ENCODE data around the gene GPR137. TPM values are rescaled to one million over a fixed set of nuclear protein-coding genes. Genes with fewer than 3 reads are reported as not detected.

GPR137 gene
- total and polyA plus RNA-seq, 5 donors, result 31.3 to 41.7 (median 35.8) TPM

- Histone ChIP-seq H3K9me3 (ENCODE audit: control insufficient read depth, low read length) (no peaks in the 10 kb centered on the region), H3K27ac (ENCODE audit: low read length) (no peak overlapping the region), H3K4me1 (ENCODE audit: control insufficient read depth, insufficient read depth, low read length) (peaks cover 7% of the 10 kb centered on the region), H3K4me3 (ENCODE audit: low read length) (no peak overlapping the region), H3K27me3 (ENCODE audit: control insufficient read depth, insufficient read depth) (no peaks in the 10 kb centered on the region)
- DNase-seq, result no peak
- no peak for ATAC-seq
- intact Hi-C loops (cut with DNase I), result no loop called here
- 80% methylated on average over 3 of the region's 3 CpGs for WGBS
These were observed 42.3 kb downstream of the GPR137 start for GRCh38 chr11:64327993-64328392.

- H3K4me1 ChIP-seq (ENCODE audit: control insufficient read depth, insufficient read depth, low read length), result peaks cover 7% of the 10 kb centered on the region
- 77% methylated on average over 11 of the region's 11 CpGs for WGBS
- intact Hi-C loops (cut with DNase I), result no loop called here
- no peak overlapping the region for H3K4me3 ChIP-seq (ENCODE audit: low read length)
- H3K9me3 ChIP-seq (ENCODE audit: control insufficient read depth, low read length), result no peaks in the 10 kb centered on the region
- H3K27ac ChIP-seq (ENCODE audit: low read length), result no peak overlapping the region
- DNase-seq (no peak), ATAC-seq (no peak)
- H3K27me3 ChIP-seq (ENCODE audit: control insufficient read depth, insufficient read depth), result no peaks in the 10 kb centered on the region
These were observed 45.2 kb downstream of the GPR137 start for GRCh38 chr11:64330888-64331287.

GRCh38 chr11:64331569-64332371 lies 46.1 kb downstream of the GPR137 start:
- peak; percentile 56 to 75 for ATAC-seq
- no peak overlapping the region for H3K4me3 ChIP-seq (ENCODE audit: low read length)

GRCh38 chr11:64333556-64333955 lies 47.9 kb downstream of the GPR137 start:
- no peaks in the 10 kb centered on the region for H3K27me3 ChIP-seq (ENCODE audit: control insufficient read depth, insufficient read depth)
- intact Hi-C loops (cut with DNase I), result no loop called here
- no peak overlapping the region for H3K4me3 ChIP-seq (ENCODE audit: low read length)
- H3K27ac ChIP-seq (ENCODE audit: low read length), result no peak overlapping the region
- no peak for DNase-seq
- 89% methylated on average over 8 of the region's 8 CpGs for WGBS
- H3K9me3 ChIP-seq (ENCODE audit: control insufficient read depth, low read length), result no peaks in the 10 kb centered on the region
- ATAC-seq, result no peak
- H3K4me1 ChIP-seq (ENCODE audit: control insufficient read depth, insufficient read depth, low read length), result peaks cover 7% of the 10 kb centered on the region

More at GRCh38 chr11:64331569-64332371, 46.1 kb downstream of the GPR137 start:
- no peak overlapping the region for H3K27ac ChIP-seq (ENCODE audit: low read length)
- H3K9me3 ChIP-seq (ENCODE audit: control insufficient read depth, low read length), result no peaks in the 10 kb centered on the region
- WGBS, result 38% methylated on average over 20 of the region's 20 CpGs
- H3K27me3 ChIP-seq (ENCODE audit: control insufficient read depth, insufficient read depth), result no peaks in the 10 kb centered on the region
- intact Hi-C loops (cut with DNase I), result no loop called here
- peak; percentile 89 to 93 (median 91) for DNase-seq
- H3K4me1 ChIP-seq (ENCODE audit: control insufficient read depth, insufficient read depth, low read length), result peaks cover 7% of the 10 kb centered on the region

- peaks cover 7% of the 10 kb centered on the region for H3K4me1 ChIP-seq (ENCODE audit: control insufficient read depth, insufficient read depth, low read length)
- intact Hi-C loops (cut with DNase I), result no loop called here
- H3K9me3 ChIP-seq (ENCODE audit: control insufficient read depth, low read length), result no peaks in the 10 kb centered on the region
- ATAC-seq (peak; percentile 55 to 85), DNase-seq (peak in 2 of 3 donors; percentile 51 to 52)
- WGBS, result 51% methylated on average over 13 of the region's 13 CpGs
- no peak overlapping the region for H3K4me3 ChIP-seq (ENCODE audit: low read length)
- H3K27ac ChIP-seq (ENCODE audit: low read length), result no peak overlapping the region
- H3K27me3 ChIP-seq (ENCODE audit: control insufficient read depth, insufficient read depth), result no peaks in the 10 kb centered on the region
These were observed 49.4 kb downstream of the GPR137 start for GRCh38 chr11:64334764-64335735.

- 69% methylated on average over 8 of the region's 8 CpGs for WGBS
- H3K27me3 ChIP-seq (ENCODE audit: control insufficient read depth, insufficient read depth), result no peaks in the 10 kb centered on the region
- intact Hi-C loops (cut with DNase I), result no loop called here
These were observed 52.0 kb downstream of the GPR137 start for GRCh38 chr11:64337538-64338249.

GRCh38 chr11:64338716-64339115 lies 53.1 kb downstream of the GPR137 start:
- no peak for DNase-seq
- Histone ChIP-seq H3K4me3 (ENCODE audit: low read length) (no peak overlapping the region), H3K9me3 (ENCODE audit: control insufficient read depth, low read length) (no peaks in the 10 kb centered on the region), H3K27me3 (ENCODE audit: control insufficient read depth, insufficient read depth) (no peaks in the 10 kb centered on the region), H3K27ac (ENCODE audit: low read length) (no peak overlapping the region), H3K4me1 (ENCODE audit: control insufficient read depth, insufficient read depth, low read length) (no peaks in the 10 kb centered on the region)
- 81% methylated on average over 8 of the region's 8 CpGs for WGBS
- intact Hi-C loops (cut with DNase I), result no loop called here
- no peak for ATAC-seq

More at GRCh38 chr11:64337538-64338249, 52.0 kb downstream of the GPR137 start:
- DNase-seq, result peak in 1 of 3 donors; percentile 6
- H3K27ac ChIP-seq (ENCODE audit: low read length), result no peak overlapping the region
- H3K4me1 ChIP-seq (ENCODE audit: control insufficient read depth, insufficient read depth, low read length), result no peaks in the 10 kb centered on the region
- no peak for ATAC-seq
- no peaks in the 10 kb centered on the region for H3K9me3 ChIP-seq (ENCODE audit: control insufficient read depth, low read length)
- H3K4me3 ChIP-seq (ENCODE audit: low read length), result no peak overlapping the region

Other genes with a start within 250 kb of the GPR137 start
- gene FLRT1, start 249.9 kb upstream of the GPR137 start, total RNA-seq, result 1 to 10 TPM in 3 of 4 donors, under 1 TPM in 1; 0.92 to 2.0 (median 1.6) TPM
- gene FLRT1, start 249.9 kb upstream of the GPR137 start, polyA plus RNA-seq, result 1.5 TPM
- 10 to 100 TPM; 40.4 to 62.2 (median 52.6) TPM for gene MACROD1, start 119.7 kb upstream of the GPR137 start, total RNA-seq
- 63.8 TPM for gene MACROD1, start 119.7 kb upstream of the GPR137 start, polyA plus RNA-seq
- 100 to 1,000 TPM in 2 of 4 donors, 10 to 100 TPM in 2; 93.0 to 170 (median 122) TPM for gene STIP1, start 99.7 kb upstream of the GPR137 start, total RNA-seq
- gene STIP1, start 99.7 kb upstream of the GPR137 start, polyA plus RNA-seq, result 99.7 TPM
- gene FERMT3, start 79.1 kb upstream of the GPR137 start, total RNA-seq, result 10 to 100 TPM in 3 of 4 donors, 1 to 10 TPM in 1; 5.9 to 17.5 (median 12.3) TPM
- gene FERMT3, start 79.1 kb upstream of the GPR137 start, polyA plus RNA-seq, result 5.2 TPM
- gene TRPT1, start 59.7 kb upstream of the GPR137 start, total RNA-seq, result 10 to 100 TPM; 55.3 to 78.1 (median 67.4) TPM
- 95.4 TPM for gene TRPT1, start 59.7 kb upstream of the GPR137 start, polyA plus RNA-seq
- 10 to 100 TPM; 71.7 to 82.1 (median 78.1) TPM for gene NUDT22, start 59.6 kb upstream of the GPR137 start, total RNA-seq
- 65.7 TPM for gene NUDT22, start 59.6 kb upstream of the GPR137 start, polyA plus RNA-seq
- 10 to 100 TPM; 46.3 to 61.0 (median 49.5) TPM for gene DNAJC4, start 55.3 kb upstream of the GPR137 start, total RNA-seq
- gene DNAJC4, start 55.3 kb upstream of the GPR137 start, polyA plus RNA-seq, result 95.7 TPM
- 100 to 1,000 TPM; 290 to 377 (median 344) TPM for gene VEGFB, start 51.3 kb upstream of the GPR137 start, total RNA-seq
- 340 TPM for gene VEGFB, start 51.3 kb upstream of the GPR137 start, polyA plus RNA-seq
- gene FKBP2, start 44.8 kb upstream of the GPR137 start, total RNA-seq, result 10 to 100 TPM; 33.5 to 70.3 (median 64.4) TPM
- 173 TPM for gene FKBP2, start 44.8 kb upstream of the GPR137 start, polyA plus RNA-seq
- gene PPP1R14B, start 38.9 kb upstream of the GPR137 start, total RNA-seq, result 100 to 1,000 TPM in 2 of 4 donors, 10 to 100 TPM in 2; 75.3 to 146 (median 105) TPM
- gene PPP1R14B, start 38.9 kb upstream of the GPR137 start, polyA plus RNA-seq, result 99.9 TPM
- gene PLCB3, start 34.3 kb upstream of the GPR137 start, total RNA-seq, result 10 to 100 TPM; 10.9 to 14.2 (median 13.7) TPM
- 7.9 TPM for gene PLCB3, start 34.3 kb upstream of the GPR137 start, polyA plus RNA-seq
- 100 to 1,000 TPM in 3 of 4 donors, 10 to 100 TPM in 1; 87.5 to 135 (median 111) TPM for gene BAD, start 1.2 kb upstream of the GPR137 start, total RNA-seq
- gene BAD, start 1.2 kb upstream of the GPR137 start, polyA plus RNA-seq, result 164 TPM
- gene KCNK4, start 5.5 kb downstream of the GPR137 start, total RNA-seq, result not detected
- 0.05 TPM for gene KCNK4, start 5.5 kb downstream of the GPR137 start, polyA plus RNA-seq
- not detected for gene CATSPERZ, start 14.5 kb downstream of the GPR137 start, total RNA-seq
- 0.14 TPM for gene CATSPERZ, start 14.5 kb downstream of the GPR137 start, polyA plus RNA-seq
- gene ESRRA, start 19.7 kb downstream of the GPR137 start, total RNA-seq, result 100 to 1,000 TPM; 132 to 171 (median 141) TPM
- 199 TPM for gene ESRRA, start 19.7 kb downstream of the GPR137 start, polyA plus RNA-seq
- 100 to 1,000 TPM in 3 of 4 donors, 10 to 100 TPM in 1; 91.7 to 103 (median 102) TPM for gene TRMT112, start 31.7 kb downstream of the GPR137 start, total RNA-seq
- 144 TPM for gene TRMT112, start 31.7 kb downstream of the GPR137 start, polyA plus RNA-seq
- 100 to 1,000 TPM; 258 to 356 (median 315) TPM for gene PRDX5, start 32.3 kb downstream of the GPR137 start, total RNA-seq
- gene PRDX5, start 32.3 kb downstream of the GPR137 start, polyA plus RNA-seq, result 683 TPM
- 10 to 100 TPM in 3 of 4 donors, 1 to 10 TPM in 1; 5.9 to 14.4 (median 11.6) TPM for gene CCDC88B, start 54.4 kb downstream of the GPR137 start, total RNA-seq
- gene CCDC88B, start 54.4 kb downstream of the GPR137 start, polyA plus RNA-seq, result 25.1 TPM
- gene RPS6KA4, start 73.3 kb downstream of the GPR137 start, total RNA-seq, result 10 to 100 TPM; 17.0 to 17.6 (median 17.1) TPM
- 12.8 TPM for gene RPS6KA4, start 73.3 kb downstream of the GPR137 start, polyA plus RNA-seq

Data from right cardiac atrium (tissue), 5 donors.